Measurements from ENCODE around the gene SLC22A7. TPM values are rescaled to one million over a fixed set of nuclear protein-coding genes. Genes with fewer than 3 reads are reported as not detected.
"Not testable (repeated sequence)": the region's sequence is repeated elsewhere in the genome, so short reads cannot be mapped to it uniquely, and the experiment has no call there.

Gene SLC22A7
- total and polyA plus RNA-seq, 4 donors = 0.20 to 2.2 (median 0.49) TPM

GRCh38 chr6:43296780-43297497, 1.1 kb upstream of the SLC22A7 start:
- Histone ChIP-seq H3K4me3 (ENCODE audit: low read depth, low read length) (no peak overlapping the region), H3K36me3 (ENCODE audit: control insufficient read depth, insufficient read depth, low read length) (no peaks in the 10 kb centered on the region), H3K9me3 (ENCODE audit: control insufficient read depth, insufficient read depth, low read length) (no peaks in the 10 kb centered on the region), H3K27me3 (ENCODE audit: control insufficient read depth, insufficient read depth, low read length) (no peaks in the 10 kb centered on the region), H3K4me1 (ENCODE audit: control insufficient read depth, insufficient read depth, low read length) (peaks cover 6% of the 10 kb centered on the region), H3K27ac (ENCODE audit: low read depth, low read length) (no peak overlapping the region)
- 89% methylated on average over 5 of the region's 5 CpGs for WGBS (ENCODE audit: insufficient coverage)
- DNase-seq (ENCODE audit: low read depth in 4 of 6, low spot score in 6 of 6) = no peak

- H3K27ac ChIP-seq (ENCODE audit: low read depth, low read length) = no peak overlapping the region
- 77% methylated on average over 8 of the region's 12 CpGs for WGBS (ENCODE audit: insufficient coverage)
- H3K36me3 ChIP-seq (ENCODE audit: control insufficient read depth, insufficient read depth, low read length) = no peaks in the 10 kb centered on the region
- no peaks in the 10 kb centered on the region for H3K9me3 ChIP-seq (ENCODE audit: control insufficient read depth, insufficient read depth, low read length)
- no peaks in the 10 kb centered on the region for H3K27me3 ChIP-seq (ENCODE audit: control insufficient read depth, insufficient read depth, low read length)
- H3K4me1 ChIP-seq (ENCODE audit: control insufficient read depth, insufficient read depth, low read length) = peaks cover 6% of the 10 kb centered on the region
- DNase-seq (ENCODE audit: low read depth in 4 of 6, low spot score in 6 of 6) = no peak
- no peak overlapping the region for H3K4me3 ChIP-seq (ENCODE audit: low read depth, low read length)
Measured at GRCh38 chr6:43298565-43299337, 691 bp downstream of the SLC22A7 start.

- 87% methylated on average over 17 of the region's 18 CpGs for WGBS (ENCODE audit: insufficient coverage)
- no peak overlapping the region for H3K4me3 ChIP-seq (ENCODE audit: low read depth, low read length)
Measured at GRCh38 chr6:43299338-43300293, 1.6 kb downstream of the SLC22A7 start.

GRCh38 chr6:43301081-43301870, 3.2 kb downstream of the SLC22A7 start:
- Histone ChIP-seq H3K4me1 (ENCODE audit: control insufficient read depth, insufficient read depth, low read length) (peaks cover 6% of the 10 kb centered on the region), H3K9me3 (ENCODE audit: control insufficient read depth, insufficient read depth, low read length) (no peaks in the 10 kb centered on the region), H3K27ac (ENCODE audit: low read depth, low read length) (no peak overlapping the region), H3K4me3 (ENCODE audit: low read depth, low read length) (no peak overlapping the region), H3K36me3 (ENCODE audit: control insufficient read depth, insufficient read depth, low read length) (no peaks in the 10 kb centered on the region), H3K27me3 (ENCODE audit: control insufficient read depth, insufficient read depth, low read length) (no peaks in the 10 kb centered on the region)
- WGBS (ENCODE audit: insufficient coverage) = 91% methylated on average over 6 of the region's 15 CpGs
- no peak for DNase-seq (ENCODE audit: low read depth in 4 of 6, low spot score in 6 of 6)

More at GRCh38 chr6:43299338-43300293, 1.6 kb downstream of the SLC22A7 start:
- DNase-seq (ENCODE audit: low read depth in 4 of 6, low spot score in 6 of 6) = no peak
- Histone ChIP-seq H3K4me1 (ENCODE audit: control insufficient read depth, insufficient read depth, low read length) (peaks cover 6% of the 10 kb centered on the region), H3K9me3 (ENCODE audit: control insufficient read depth, insufficient read depth, low read length) (no peaks in the 10 kb centered on the region), H3K27ac (ENCODE audit: low read depth, low read length) (no peak overlapping the region), H3K36me3 (ENCODE audit: control insufficient read depth, insufficient read depth, low read length) (no peaks in the 10 kb centered on the region), H3K27me3 (ENCODE audit: control insufficient read depth, insufficient read depth, low read length) (no peaks in the 10 kb centered on the region)

- no peaks in the 10 kb centered on the region for H3K36me3 ChIP-seq (ENCODE audit: control insufficient read depth, insufficient read depth, low read length)
- peaks cover 6% of the 10 kb centered on the region for H3K4me1 ChIP-seq (ENCODE audit: control insufficient read depth, insufficient read depth, low read length)
- no peak overlapping the region for H3K4me3 ChIP-seq (ENCODE audit: low read depth, low read length)
- no peak for DNase-seq (ENCODE audit: low read depth in 4 of 6, low spot score in 6 of 6)
- 79% methylated on average over 19 of the region's 19 CpGs for WGBS (ENCODE audit: insufficient coverage)
- no peak overlapping the region for H3K27ac ChIP-seq (ENCODE audit: low read depth, low read length)
- H3K27me3 ChIP-seq (ENCODE audit: control insufficient read depth, insufficient read depth, low read length) = no peaks in the 10 kb centered on the region
- H3K9me3 ChIP-seq (ENCODE audit: control insufficient read depth, insufficient read depth, low read length) = no peaks in the 10 kb centered on the region
Measured at GRCh38 chr6:43302126-43302525, 4.1 kb downstream of the SLC22A7 start.

GRCh38 chr6:43303006-43303405, 4.9 kb downstream of the SLC22A7 start:
- not testable (repeated sequence) for H3K9me3 ChIP-seq (ENCODE audit: control insufficient read depth, insufficient read depth, low read length); H3K27ac ChIP-seq (ENCODE audit: low read depth, low read length); H3K4me1 ChIP-seq (ENCODE audit: control insufficient read depth, insufficient read depth, low read length); H3K4me3 ChIP-seq (ENCODE audit: low read depth, low read length); H3K36me3 ChIP-seq (ENCODE audit: control insufficient read depth, insufficient read depth, low read length); DNase-seq (ENCODE audit: low read depth in 4 of 6, low spot score in 6 of 6); H3K27me3 ChIP-seq (ENCODE audit: control insufficient read depth, insufficient read depth, low read length)
- 88% methylated on average over 4 of the region's 11 CpGs for WGBS (ENCODE audit: insufficient coverage)

GRCh38 chr6:43303751-43304331, 5.8 kb downstream of the SLC22A7 start:
- DNase-seq (ENCODE audit: low read depth in 4 of 6, low spot score in 6 of 6) = no peak
- Histone ChIP-seq H3K4me1 (ENCODE audit: control insufficient read depth, insufficient read depth, low read length) (peaks cover 13% of the 10 kb centered on the region), H3K9me3 (ENCODE audit: control insufficient read depth, insufficient read depth, low read length) (no peaks in the 10 kb centered on the region), H3K36me3 (ENCODE audit: control insufficient read depth, insufficient read depth, low read length) (peaks cover 8% of the 10 kb centered on the region), H3K4me3 (ENCODE audit: low read depth, low read length) (no peak overlapping the region), H3K27me3 (ENCODE audit: control insufficient read depth, insufficient read depth, low read length) (no peaks in the 10 kb centered on the region), H3K27ac (ENCODE audit: low read depth, low read length) (no peak overlapping the region)
- WGBS (ENCODE audit: insufficient coverage) = 64% methylated on average over 8 of the region's 8 CpGs

GRCh38 chr6:43304361-43304760, 6.3 kb downstream of the SLC22A7 start:
- DNase-seq (ENCODE audit: low read depth in 4 of 6, low spot score in 6 of 6) = no peak
- peaks cover 14% of the 10 kb centered on the region for H3K4me1 ChIP-seq (ENCODE audit: control insufficient read depth, insufficient read depth, low read length)
- WGBS (ENCODE audit: insufficient coverage) = 93% methylated on average over 1 of the region's 3 CpGs

More at GRCh38 chr6:43304361-43304760, 6.3 kb downstream of the SLC22A7 start:
- H3K9me3 ChIP-seq (ENCODE audit: control insufficient read depth, insufficient read depth, low read length) = no peaks in the 10 kb centered on the region
- no peak overlapping the region for H3K4me3 ChIP-seq (ENCODE audit: low read depth, low read length)
- H3K27me3 ChIP-seq (ENCODE audit: control insufficient read depth, insufficient read depth, low read length) = no peaks in the 10 kb centered on the region
- no peak overlapping the region for H3K27ac ChIP-seq (ENCODE audit: low read depth, low read length)
- H3K36me3 ChIP-seq (ENCODE audit: control insufficient read depth, insufficient read depth, low read length) = peaks cover 8% of the 10 kb centered on the region

All from spinal cord (tissue), 10 donors.